OCI-LY7 (cell line): ENCODE data around the gene PGP.

Experiments
- CTCF ChIP-seq: fragments of 200-600 bp; sonication (generic); conservative IDR thresholded peaks from 2 replicates; pipeline ENCODE4 v1.5.1; 2014; ENCODE audit warnings: mild to moderate bottlenecking, antibody characterized with exemption, low read length, moderate library complexity, mixed read lengths
- EZH2phosphoT487 ChIP-seq: fragments of 200-600 bp; sonication (generic); IDR thresholded peaks from 2 replicates; pipeline ENCODE4 v1.6.1; 2018; ENCODE audit warnings: low read depth, borderline replicate concordance, mild to moderate bottlenecking, mixed run types, antibody characterized with exemption, low read length, moderate library complexity, mixed read lengths

DNA sequence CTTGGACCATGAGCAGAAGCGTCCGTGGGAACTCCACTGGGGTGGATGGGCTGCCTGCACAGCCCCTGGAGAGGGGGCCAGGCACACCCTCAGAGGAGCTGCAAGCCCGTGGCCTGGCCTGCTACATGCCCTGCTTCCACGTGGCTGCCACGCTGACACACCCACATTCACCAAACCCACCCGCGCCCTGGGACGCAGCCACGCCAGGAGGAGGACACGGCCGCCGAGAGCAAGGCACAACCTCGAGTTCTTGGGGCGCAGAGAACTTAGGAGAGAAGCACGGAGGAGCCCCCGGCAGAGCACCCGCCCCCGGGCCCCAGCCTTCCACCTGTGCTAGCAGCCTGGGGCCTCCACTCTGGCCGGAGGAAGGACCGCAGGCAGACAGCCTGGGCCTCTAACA lies 37.1 kb downstream of the PGP start:
- no peak for TF ChIP-seq CTCF
- no peak for TF ChIP-seq EZH2phosphoT487
